ENCODE data around the gene ABHD1. TPM values are rescaled to one million over a fixed set of nuclear protein-coding genes. Genes with fewer than 3 reads are reported as not detected.

The ABHD1 gene
- total and polyA plus RNA-seq, 7 donors: 0.15 TPM; not detected in 6

GRCh38 chr2:27152102-27152795, 28.6 kb downstream of the ABHD1 start:
- Histone ChIP-seq H3K36me3 (no peaks in the 10 kb centered on the region), H3K9me3 (no peaks in the 10 kb centered on the region), H3K4me3 (no peak overlapping the region), H3K27me3 (peaks cover 0 to 6% (median 0%) of the 10 kb centered on the region in 3 donors), H3K4me1 (no peaks in the 10 kb centered on the region), H3K27ac (no peak overlapping the region)
- intact Hi-C loops (cut with DNase I): no loop called here
- DNase-seq: no peak
- 76 to 87% methylated on average over 8 of the region's 8 CpGs for WGBS, 2 donors
- TF ChIP-seq CTCF (IDR thresholded peaks at IDR 0.05): no peak
- TF ChIP-seq POLR2AphosphoS5 (IDR thresholded peaks at IDR 0.05): no peak
- no peak for TF ChIP-seq POLR2A (IDR thresholded peaks at IDR 0.05)
- TF ChIP-seq EP300 (IDR thresholded peaks at IDR 0.05): no peak

GRCh38 chr2:27152796-27153464, 29.3 kb downstream of the ABHD1 start:
- Histone ChIP-seq H3K4me3 (no peak overlapping the region), H3K36me3 (no peaks in the 10 kb centered on the region), H3K27me3 (peaks cover 0 to 6% (median 0%) of the 10 kb centered on the region in 3 donors), H3K27ac (no peak overlapping the region), H3K9me3 (no peaks in the 10 kb centered on the region), H3K4me1 (no peaks in the 10 kb centered on the region)
- 37 to 70% methylated on average over 2 of the region's 2 CpGs for WGBS, 2 donors
- TF ChIP-seq EP300 (IDR thresholded peaks at IDR 0.05): no peak
- no peak for TF ChIP-seq POLR2AphosphoS5 (IDR thresholded peaks at IDR 0.05)
- no peak for TF ChIP-seq CTCF (IDR thresholded peaks at IDR 0.05)
- no peak for TF ChIP-seq POLR2A (IDR thresholded peaks at IDR 0.05)
- intact Hi-C loops (cut with DNase I): no loop called here
- DNase-seq: no peak

- no peak for DNase-seq
- intact Hi-C loops (cut with DNase I): no loop called here
- Histone ChIP-seq H3K27me3 (peaks cover 0 to 6% (median 0%) of the 10 kb centered on the region in 3 donors), H3K27ac (no peak overlapping the region), H3K4me1 (no peaks in the 10 kb centered on the region), H3K9me3 (no peaks in the 10 kb centered on the region), H3K36me3 (no peaks in the 10 kb centered on the region), H3K4me3 (no peak overlapping the region)
- TF ChIP-seq EP300 (IDR thresholded peaks at IDR 0.05) (no peak), POLR2AphosphoS5 (IDR thresholded peaks at IDR 0.05) (no peak), CTCF (IDR thresholded peaks at IDR 0.05) (no peak), POLR2A (IDR thresholded peaks at IDR 0.05) (no peak)
- WGBS, 2 donors: 67 to 72% methylated on average over 6 of the region's 6 CpGs
These were observed 30.9 kb downstream of the ABHD1 start for GRCh38 chr2:27154488-27154887.

- no peak for DNase-seq
- H3K27me3 ChIP-seq: peaks cover 0 to under 1% (median 0%) of the 10 kb centered on the region in 3 donors
- intact Hi-C loops (cut with DNase I): no loop called here
- H3K27ac ChIP-seq: no peak overlapping the region
- H3K4me1 ChIP-seq: no peaks in the 10 kb centered on the region
- no peaks in the 10 kb centered on the region for H3K36me3 ChIP-seq
- 88 to 89% methylated on average over 9 of the region's 9 CpGs for WGBS, 2 donors
- TF ChIP-seq CTCF (IDR thresholded peaks at IDR 0.05): no peak
- TF ChIP-seq EP300 (IDR thresholded peaks at IDR 0.05): no peak
- TF ChIP-seq POLR2A (IDR thresholded peaks at IDR 0.05): no peak
- no peak for TF ChIP-seq POLR2AphosphoS5 (IDR thresholded peaks at IDR 0.05)
- H3K9me3 ChIP-seq: no peaks in the 10 kb centered on the region
- no peak overlapping the region for H3K4me3 ChIP-seq
These were observed 31.5 kb downstream of the ABHD1 start for GRCh38 chr2:27155069-27155520.

Measured in sigmoid colon (tissue), 7 donors.